Right hindlimb (tissue), 1 donor: ENCODE measurements around the gene PGRMC2.

Source experiments
- DNase-seq: peaks from one replicate; pipeline ENCODE4 v3.0.0-alpha.2; 2018

Gene PGRMC2, protein sequence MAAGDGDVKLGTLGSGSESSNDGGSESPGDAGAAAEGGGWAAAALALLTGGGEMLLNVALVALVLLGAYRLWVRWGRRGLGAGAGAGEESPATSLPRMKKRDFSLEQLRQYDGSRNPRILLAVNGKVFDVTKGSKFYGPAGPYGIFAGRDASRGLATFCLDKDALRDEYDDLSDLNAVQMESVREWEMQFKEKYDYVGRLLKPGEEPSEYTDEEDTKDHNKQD

DNA sequence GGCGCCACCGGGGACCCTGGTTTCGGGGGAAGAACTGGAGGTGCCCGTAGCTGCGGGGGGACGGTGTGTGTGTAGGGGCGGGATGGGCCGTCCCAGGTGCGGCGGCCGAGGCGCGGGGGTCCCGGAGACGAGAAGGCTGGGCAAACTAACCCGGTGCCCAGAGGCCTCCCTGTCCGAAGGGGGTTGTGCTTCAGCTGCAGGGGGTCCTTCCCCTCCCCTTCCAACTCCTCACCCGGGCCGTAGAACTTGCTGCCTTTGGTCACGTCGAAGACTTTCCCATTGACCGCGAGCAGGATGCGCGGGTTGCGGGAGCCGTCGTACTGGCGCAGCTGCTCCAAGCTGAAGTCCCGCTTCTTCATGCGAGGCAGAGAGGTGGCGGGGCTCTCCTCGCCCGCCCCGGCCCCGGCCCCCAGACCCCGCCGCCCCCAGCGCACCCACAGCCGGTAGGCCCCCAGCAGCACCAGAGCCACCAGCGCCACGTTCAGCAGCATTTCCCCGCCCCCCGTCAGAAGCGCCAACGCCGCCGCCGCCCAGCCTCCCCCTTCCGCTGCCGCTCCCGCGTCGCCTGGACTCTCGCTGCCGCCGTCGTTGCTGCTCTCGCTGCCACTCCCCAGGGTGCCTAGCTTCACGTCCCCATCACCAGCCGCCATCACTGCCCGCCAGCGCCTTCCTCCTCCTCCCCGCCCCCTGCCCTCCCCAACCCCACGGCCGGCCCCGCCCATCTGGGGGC is at the start of gene PGRMC2:
Gene PGRMC2 (minus strand): TSS at position 673 of the 730 bp plus-strand sequence. CDS start 23 bp downstream, at position 650.
- no peak for DNase-seq

GRCh38 chr4:128335541-128335940 is 47.9 kb upstream of the PGRMC2 start:
- DNase-seq, result no peak

DNA sequence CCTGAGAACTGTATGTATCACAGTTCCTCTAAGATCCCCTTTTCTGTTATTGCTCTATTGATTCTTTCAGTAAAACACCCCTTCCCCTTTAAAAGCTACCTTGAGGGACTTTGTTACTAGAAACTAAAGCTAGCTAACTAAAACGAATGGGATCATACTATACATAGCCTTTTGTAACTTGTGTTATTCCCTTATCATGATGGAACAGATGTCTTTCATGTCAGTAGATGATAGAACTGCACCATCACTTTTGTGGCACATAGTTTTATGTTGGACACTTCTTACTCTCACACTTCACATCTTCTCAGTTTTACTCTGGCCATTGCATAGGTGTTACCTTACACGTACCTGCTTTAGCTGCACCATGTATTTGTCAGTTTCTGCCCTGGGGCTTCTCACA is 46.6 kb upstream of the PGRMC2 start:
- no peak for DNase-seq

- no peak for DNase-seq
These were observed 45.9 kb upstream of the PGRMC2 start for GRCh38 chr4:128333309-128334018.

DNA sequence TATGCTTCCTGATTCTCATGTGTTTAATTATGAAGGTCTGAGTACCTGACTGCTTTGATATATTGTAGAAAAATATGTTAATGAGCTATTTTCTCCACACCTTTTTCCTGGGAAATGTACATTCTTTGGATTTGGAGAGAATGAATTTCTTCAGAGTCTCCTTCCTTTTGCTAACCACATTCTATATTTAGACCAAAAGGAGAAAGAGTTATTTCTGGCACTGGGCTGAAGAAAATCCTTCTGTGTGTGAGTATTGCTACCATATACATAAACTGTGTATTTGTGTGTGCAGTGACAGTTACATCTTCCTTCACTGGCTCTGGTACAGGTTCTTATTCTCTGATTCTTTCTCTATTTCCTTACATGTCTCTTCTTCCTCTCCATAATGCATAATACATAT is 44.5 kb upstream of the PGRMC2 start:
- no peak for DNase-seq

DNA sequence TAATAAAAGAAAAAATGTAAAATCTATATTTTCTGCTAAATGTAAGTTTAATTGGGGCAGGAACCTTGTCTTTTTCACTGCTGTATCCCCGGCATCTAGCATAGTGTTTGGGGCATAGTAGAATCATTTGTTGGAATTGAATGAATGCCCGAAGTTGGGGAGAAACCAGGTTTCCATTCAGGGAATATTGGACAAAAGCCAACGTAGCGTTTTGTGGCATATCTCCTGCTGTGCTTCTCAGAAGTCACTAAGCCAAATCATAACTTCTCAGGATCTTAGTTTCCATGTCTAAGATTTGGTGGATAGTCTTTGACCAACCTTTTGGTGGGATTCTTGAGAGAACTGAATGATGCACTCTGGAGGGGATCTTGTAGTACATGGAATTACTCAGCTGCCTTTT is 42.0 kb upstream of the PGRMC2 start:
- no peak for DNase-seq

GRCh38 chr4:128328106-128328505 is 40.5 kb upstream of the PGRMC2 start:
- no peak for DNase-seq

- no peak for DNase-seq
These were observed 35.8 kb upstream of the PGRMC2 start for GRCh38 chr4:128323401-128323800.

GRCh38 chr4:128322986-128323385 is 35.4 kb upstream of the PGRMC2 start:
- no peak for DNase-seq

DNA sequence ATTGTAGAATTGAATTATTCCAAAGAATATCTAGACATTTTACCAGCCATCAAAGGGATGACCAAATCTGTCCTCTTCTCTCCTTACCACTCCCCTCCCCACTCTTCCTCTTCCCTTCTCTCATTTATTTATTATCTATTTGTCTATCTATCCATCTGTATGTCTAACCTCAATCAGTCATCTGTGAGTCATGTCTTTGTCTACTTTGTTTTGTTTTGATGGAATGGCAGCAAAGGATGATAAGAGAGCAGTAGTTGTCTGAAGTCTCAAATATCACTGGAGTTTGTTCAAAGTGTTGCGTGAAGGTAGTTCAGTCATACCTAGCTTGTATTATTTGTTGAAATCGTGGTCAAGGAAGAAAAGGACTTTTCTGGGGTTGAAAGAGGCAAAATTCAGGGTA is 34.7 kb upstream of the PGRMC2 start:
- DNase-seq, result no peak

- no peak for DNase-seq
These were observed 33.0 kb upstream of the PGRMC2 start for GRCh38 chr4:128320656-128321055.

DNA sequence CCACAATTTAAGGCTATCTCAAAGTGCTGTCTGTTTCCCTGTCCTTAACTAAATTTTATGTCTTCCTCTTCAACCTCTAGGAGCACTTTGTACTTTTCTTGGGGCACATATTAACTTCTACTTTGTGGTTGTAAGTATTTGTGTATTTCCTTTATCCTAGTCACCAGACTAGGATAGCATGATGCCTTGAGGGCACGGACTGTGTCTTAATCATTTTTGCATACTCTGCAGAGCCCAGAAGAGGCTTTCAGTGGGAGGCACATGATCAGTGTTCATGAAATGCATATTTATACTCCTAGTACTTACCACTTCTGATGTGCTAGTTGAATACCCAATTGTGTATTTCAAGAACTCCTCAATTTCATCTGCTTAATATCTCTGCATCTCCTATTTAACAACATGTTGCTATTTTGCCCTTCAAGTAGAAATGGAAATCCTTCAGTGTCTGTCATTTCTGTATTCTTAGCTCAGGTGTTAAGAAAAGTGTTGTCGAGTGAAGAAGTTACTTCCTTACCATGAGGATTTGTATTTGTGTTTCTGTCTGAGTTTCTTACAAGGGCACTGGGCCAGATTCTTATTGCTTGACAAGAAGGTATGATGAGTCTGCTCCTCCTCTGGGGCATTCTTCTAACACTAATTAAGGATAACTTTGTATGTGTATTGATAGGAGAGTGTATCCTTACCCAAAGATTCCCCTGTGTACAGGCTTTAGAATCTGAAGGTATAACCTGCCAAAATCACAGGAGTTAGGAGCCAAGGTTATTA is 28.3 kb upstream of the PGRMC2 start:
- no peak for DNase-seq

- no peak for DNase-seq
These were observed 24.2 kb upstream of the PGRMC2 start for GRCh38 chr4:128311659-128312403.

DNA sequence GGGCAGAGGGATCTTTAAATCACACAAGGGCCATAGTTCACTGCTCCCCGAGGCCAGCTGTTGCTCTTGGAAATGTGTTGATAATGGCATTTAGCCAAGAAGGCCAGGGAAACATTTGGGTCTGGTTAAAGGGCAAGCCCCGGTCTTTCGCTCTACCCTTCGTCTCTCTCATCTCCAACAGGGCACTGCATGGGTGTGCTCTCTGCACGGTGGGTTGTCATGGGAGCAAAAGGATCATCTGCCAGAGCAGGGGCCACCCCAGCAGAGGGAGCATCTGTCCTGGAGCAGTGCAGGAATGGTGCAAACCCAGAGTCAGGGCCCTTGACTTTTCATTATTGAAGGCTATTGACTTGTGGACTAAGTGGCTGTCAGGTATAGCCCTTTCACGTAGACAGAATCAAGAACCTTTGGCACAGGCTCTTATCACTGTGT is 22.7 kb upstream of the PGRMC2 start:
- peak; percentile 27 for DNase-seq

- DNase-seq, result no peak
These were observed 22.0 kb upstream of the PGRMC2 start for GRCh38 chr4:128309585-128309984.

- DNase-seq, result no peak
These were observed 21.4 kb upstream of the PGRMC2 start for GRCh38 chr4:128308986-128309385.

DNA sequence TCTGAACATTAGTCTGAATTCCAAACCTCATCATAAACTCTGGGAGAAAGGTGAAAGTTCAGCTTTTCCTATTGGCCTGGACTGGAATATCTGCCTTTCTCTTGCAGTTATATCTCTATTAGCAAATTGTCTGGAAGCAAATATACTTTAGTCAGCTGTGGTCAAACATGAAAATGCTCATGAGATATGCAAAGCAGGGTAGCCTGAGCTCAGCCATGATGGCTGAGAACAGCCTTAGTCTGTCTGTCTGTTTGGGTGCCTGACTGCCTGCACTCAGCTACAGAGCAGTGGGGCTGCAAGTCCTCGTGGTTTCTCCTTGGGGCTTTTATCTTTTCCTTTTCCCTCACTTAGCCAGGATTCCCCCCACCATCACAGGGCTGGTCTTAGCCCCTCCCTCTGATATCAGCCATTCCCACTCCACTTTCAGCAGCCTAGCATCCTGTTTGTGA is 19.5 kb upstream of the PGRMC2 start:
- no peak for DNase-seq

DNA sequence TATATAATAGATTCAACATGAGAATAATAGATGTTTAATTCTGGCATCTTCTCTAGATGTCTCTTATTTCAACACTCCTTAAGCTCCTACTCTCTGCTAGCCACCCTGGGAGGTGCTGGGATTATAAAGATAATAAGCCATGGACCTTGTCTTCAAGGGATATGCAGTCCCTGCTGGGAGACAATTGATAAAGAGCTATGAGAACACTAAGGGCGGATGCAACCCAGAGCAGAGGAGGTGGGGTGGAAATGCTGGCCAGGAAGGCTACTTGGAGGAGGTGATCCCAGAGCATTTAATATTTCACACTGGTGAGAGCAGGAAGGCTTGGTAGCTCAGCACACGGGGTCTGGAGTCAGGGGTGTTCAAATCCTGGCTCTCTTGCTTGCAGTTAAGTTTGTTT is 18.3 kb upstream of the PGRMC2 start:
- DNase-seq, result no peak

DNA sequence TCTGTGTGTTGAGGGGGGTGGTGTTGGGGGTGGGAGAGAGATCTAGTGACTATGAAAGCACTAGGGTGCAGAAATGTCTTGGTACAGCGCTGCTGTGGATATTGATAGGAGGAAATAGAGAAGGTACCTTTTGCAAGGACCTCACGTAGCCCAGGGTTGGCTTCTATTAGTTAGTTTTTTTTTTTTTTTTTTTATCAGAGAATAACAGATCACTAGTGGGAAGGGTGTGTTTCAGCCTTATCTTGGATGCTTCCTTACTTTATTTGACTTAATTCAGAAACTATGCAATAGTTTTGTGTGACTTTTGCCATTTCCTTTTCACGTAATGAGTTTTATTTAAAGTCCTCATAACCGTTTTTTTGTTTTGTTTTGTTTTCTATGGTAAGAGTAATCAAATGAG is 16.4 kb upstream of the PGRMC2 start:
- DNase-seq, result no peak

- DNase-seq, result no peak
These were observed 15.8 kb upstream of the PGRMC2 start for GRCh38 chr4:128303405-128303785.

- DNase-seq, result no peak
These were observed 14.4 kb upstream of the PGRMC2 start for GRCh38 chr4:128301979-128302378.

DNA sequence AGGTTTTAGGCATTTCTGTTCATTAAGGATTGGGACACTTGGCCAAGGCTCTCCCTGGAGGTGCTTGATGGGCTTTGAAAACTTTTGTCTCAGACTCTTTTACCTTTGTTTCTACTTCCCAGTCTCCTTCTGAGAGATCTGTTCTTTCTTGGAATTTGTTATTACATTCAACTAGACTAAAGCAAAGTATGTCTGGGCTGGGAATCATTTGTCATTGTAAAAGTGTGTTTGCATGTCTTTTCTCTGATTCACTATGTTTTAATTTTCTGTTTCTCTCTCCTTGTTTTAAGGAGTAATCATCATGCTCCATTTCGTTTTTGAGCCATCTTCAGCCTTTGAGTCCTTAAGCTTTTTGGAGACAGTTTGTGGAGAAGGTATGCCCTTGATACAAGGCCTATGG is 12.2 kb upstream of the PGRMC2 start:
- DNase-seq, result no peak
